GM23248 (cell line): ENCODE results near the gene METTL4.

ENCODE experiments used
- EZH2 ChIP-seq: fragments of 200-600 bp; sonication (generic); IDR thresholded peaks from 2 replicates; pipeline ENCODE4 v1.6.1; 2018; ENCODE audit warnings: antibody characterized with exemption, mild to moderate bottlenecking; ENCODE audit not compliant: insufficient read depth, poor library complexity, severe bottlenecking
- EZH2phosphoT487 ChIP-seq: fragments of 200-600 bp; sonication (generic); IDR thresholded peaks from 2 replicates; pipeline ENCODE4 v1.6.1; 2018; ENCODE audit warnings: antibody characterized with exemption, moderate library complexity, mild to moderate bottlenecking, low read depth; ENCODE audit not compliant: insufficient read depth

GRCh38 chr18:2618009-2618408 is 46.7 kb upstream of the METTL4 start:
- TF ChIP-seq EZH2 (no peak), EZH2phosphoT487 (no peak)
